Fibroblast of lung (primary cell): Measurements from ENCODE around the gene COMP. TPM values are rescaled to one million over a fixed set of nuclear protein-coding genes. Genes with fewer than 3 reads are reported as not detected.

ENCODE experiments used
- DNase-seq, 2 donors: peaks; one replicate each; pipeline versions ENCODE4 v3.0.0 to v3.0.0-alpha.2; 2010; ENCODE audit warnings: low read depth in 2 of 2
- H2AFZ ChIP-seq: 2 replicates; pipeline ENCODE4 v1.5.1; 2012; ENCODE audit warnings: low read length, control low read depth, inconsistent platforms
- H3K27ac ChIP-seq: 2 replicates; pipeline ENCODE4 v1.5.1; 2011; ENCODE audit warnings: low read length, control low read depth; ENCODE audit not compliant: insufficient read depth
- H3K27me3 ChIP-seq: 2 replicates; pipeline ENCODE4 v1.5.1; 2011; ENCODE audit warnings: mild to moderate bottlenecking, low read length; ENCODE audit not compliant: control insufficient read depth, insufficient read depth
- H3K36me3 ChIP-seq: 2 replicates; pipeline ENCODE4 v1.5.1; 2011; ENCODE audit warnings: low read length; ENCODE audit not compliant: control insufficient read depth, insufficient read depth
- H3K4me1 ChIP-seq: 2 replicates; pipeline ENCODE4 v1.5.1; 2011; ENCODE audit warnings: low read length; ENCODE audit not compliant: control insufficient read depth, insufficient read depth; ENCODE audit errors: extremely low read depth
- H3K4me2 ChIP-seq: 2 replicates; pipeline ENCODE4 v1.5.1; 2011; ENCODE audit warnings: low read length, control low read depth; ENCODE audit not compliant: insufficient read depth; ENCODE audit errors: extremely low read depth
- H3K4me3 ChIP-seq, 4 experiments: fragments of 200-600 bp in 1 of 4; sonication (generic) in 1 of 4; replicated peaks in 1 of 4; 2 replicates each; pipeline ENCODE4 v1.5.1; 2011 to 2016; ENCODE audit warnings: low read length in 4 of 4, low read depth in 3 of 4, mild to moderate bottlenecking in 3 of 4, control low read depth in 2 of 4, inconsistent platforms in 1 of 4, mixed read lengths in 1 of 4; ENCODE audit not compliant: insufficient read depth in 1 of 4; ENCODE audit errors: control extremely low read depth in 1 of 4
- H3K79me2 ChIP-seq: 2 replicates; pipeline ENCODE4 v1.5.1; 2012; ENCODE audit warnings: mild to moderate bottlenecking, low read length, inconsistent platforms; ENCODE audit not compliant: control insufficient read depth, insufficient read depth
- H3K9ac ChIP-seq: 2 replicates; pipeline ENCODE4 v1.5.1; 2011; ENCODE audit warnings: mild to moderate bottlenecking, low read length, control low read depth; ENCODE audit not compliant: insufficient read depth
- H3K9me3 ChIP-seq: 2 replicates; pipeline ENCODE4 v1.5.1; 2012; ENCODE audit warnings: low read depth, low read length; ENCODE audit not compliant: control insufficient read depth, insufficient read depth
- H4K20me1 ChIP-seq: 2 replicates; pipeline ENCODE4 v1.5.1; 2011; ENCODE audit warnings: low read length; ENCODE audit not compliant: control insufficient read depth, insufficient read depth; ENCODE audit errors: extremely low read depth
- EZH2 ChIP-seq: IDR thresholded peaks from 2 replicates; pipeline ENCODE4 v1.5.1; 2012; ENCODE audit warnings: low read length, control low read depth, mild to moderate bottlenecking; ENCODE audit errors: missing control alignments
- polyA minus RNA-seq: library from RNA; depleted of rRNA, polyadenylated mRNA; stranded (reverse); fragments of >200 nt; gene quantifications from 2 replicates; pipeline ENCODE4 v1.2.3, GENCODE V29; 2011; ENCODE audit warnings: low replicate concordance
- polyA plus RNA-seq, 2 donors: library from polyadenylated mRNA; depleted of rRNA in 1 of 2; stranded (reverse) in 1 of 2; unstranded in 1 of 2; fragments of >200 nt; gene quantifications; 2 replicates each; pipeline ENCODE4 v1.2.1, GENCODE V29; 2011 to 2012; ENCODE audit warnings: missing spikeins in 1 of 2
- total RNA-seq: library from RNA; depleted of rRNA; stranded (reverse); fragments of >200 nt; gene quantifications from 2 replicates; pipeline ENCODE4 v1.2.1, GENCODE V29; 2014
- TF ChIP-seq, protein P1 (sequence below), 2 donors: IDR thresholded peaks in 1 of 2; conservative IDR thresholded peaks in 1 of 2; 1 replicate in 1 of 2; 2 replicates in 1 of 2; pipeline ENCODE4 v1.5.1; 2011 to 2012; ENCODE audit warnings: low read length in 2 of 2, control low read depth in 1 of 2, inconsistent platforms in 1 of 2, low read depth in 1 of 2, mild to moderate bottlenecking in 1 of 2

COMP gene
- 0.17 and 0.26 TPM in 2 replicates for total RNA-seq
- 0.05 and 0.11 TPM in 2 replicates for polyA plus RNA-seq
- polyA plus RNA-seq (2012) = 0.08 and 0.16 TPM in 2 replicates
- polyA minus RNA-seq = not detected in 2 replicates

DNA sequence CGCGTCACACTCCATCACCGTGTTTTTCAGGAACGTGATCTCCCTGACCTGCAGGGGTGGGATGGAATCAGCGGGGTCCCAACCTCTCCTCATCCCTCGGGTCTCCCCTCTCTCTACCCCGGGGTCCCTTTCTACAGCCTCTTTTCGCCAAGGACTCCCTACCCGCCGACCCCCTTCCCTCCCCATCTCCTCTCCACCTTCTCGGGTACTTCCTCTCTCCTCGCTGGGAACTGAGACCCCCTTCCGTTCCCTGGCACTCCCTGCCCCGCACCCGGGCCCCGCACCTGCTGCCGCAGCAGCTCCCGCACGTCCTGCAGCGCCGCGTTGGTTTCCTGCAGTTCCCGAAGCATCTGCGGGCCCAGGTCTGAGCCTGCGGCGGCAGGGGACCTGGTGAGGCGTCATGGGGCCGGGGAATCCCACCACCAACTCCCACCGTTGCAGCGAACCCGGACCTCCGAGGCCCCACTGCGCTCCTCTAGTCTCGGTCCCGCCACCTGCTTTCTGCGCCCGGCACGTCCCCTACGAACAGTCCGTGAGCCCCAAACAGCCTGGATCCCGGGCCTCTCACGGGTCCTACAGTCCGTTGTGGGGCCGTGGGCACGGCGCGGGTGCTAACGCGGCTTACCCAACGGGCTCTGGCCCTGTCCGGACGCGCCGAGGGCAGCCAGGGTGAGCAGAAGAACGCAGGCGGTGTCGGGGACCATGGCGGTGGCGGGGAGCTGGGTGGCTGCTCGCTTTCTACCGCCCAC is at the start of gene COMP:
Gene COMP (minus strand): TSS at position 740 of the 749 bp plus-strand sequence. CDS start 36 bp downstream, at position 704.
- peak within 1 kb of the TSS; percentile 35 for H3K4me2 ChIP-seq
- no peaks in the 10 kb centered on the region for H3K36me3 ChIP-seq
- no peaks in the 10 kb centered on the region for H3K9me3 ChIP-seq
- H4K20me1 ChIP-seq = no peaks in the 10 kb centered on the region
- H3K9ac ChIP-seq = no peak within 1 kb of the TSS
- H2AFZ ChIP-seq = no peak within 1 kb of the TSS
- H3K4me1 ChIP-seq = no peaks in the 10 kb centered on the region
- no peaks in the 10 kb centered on the region for H3K79me2 ChIP-seq
- H3K4me3 ChIP-seq = peak within 1 kb of the TSS in 1 of 4 experiments; percentile 30
- no peak for DNase-seq
- TF ChIP-seq, protein P1, sequence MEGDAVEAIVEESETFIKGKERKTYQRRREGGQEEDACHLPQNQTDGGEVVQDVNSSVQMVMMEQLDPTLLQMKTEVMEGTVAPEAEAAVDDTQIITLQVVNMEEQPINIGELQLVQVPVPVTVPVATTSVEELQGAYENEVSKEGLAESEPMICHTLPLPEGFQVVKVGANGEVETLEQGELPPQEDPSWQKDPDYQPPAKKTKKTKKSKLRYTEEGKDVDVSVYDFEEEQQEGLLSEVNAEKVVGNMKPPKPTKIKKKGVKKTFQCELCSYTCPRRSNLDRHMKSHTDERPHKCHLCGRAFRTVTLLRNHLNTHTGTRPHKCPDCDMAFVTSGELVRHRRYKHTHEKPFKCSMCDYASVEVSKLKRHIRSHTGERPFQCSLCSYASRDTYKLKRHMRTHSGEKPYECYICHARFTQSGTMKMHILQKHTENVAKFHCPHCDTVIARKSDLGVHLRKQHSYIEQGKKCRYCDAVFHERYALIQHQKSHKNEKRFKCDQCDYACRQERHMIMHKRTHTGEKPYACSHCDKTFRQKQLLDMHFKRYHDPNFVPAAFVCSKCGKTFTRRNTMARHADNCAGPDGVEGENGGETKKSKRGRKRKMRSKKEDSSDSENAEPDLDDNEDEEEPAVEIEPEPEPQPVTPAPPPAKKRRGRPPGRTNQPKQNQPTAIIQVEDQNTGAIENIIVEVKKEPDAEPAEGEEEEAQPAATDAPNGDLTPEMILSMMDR (conservative IDR thresholded peaks at IDR 0.05 in 1 of 2, IDR thresholded peaks at IDR 0.05 in 1 of 2; ENCODE audit: low read depth in 1 of 2, low read length in 2 of 2) = no peak
- peak; percentile 98 for TF ChIP-seq EZH2
- H3K27ac ChIP-seq = no peak within 1 kb of the TSS
- H3K27me3 ChIP-seq = peaks cover 54% of the 10 kb centered on the region

DNA sequence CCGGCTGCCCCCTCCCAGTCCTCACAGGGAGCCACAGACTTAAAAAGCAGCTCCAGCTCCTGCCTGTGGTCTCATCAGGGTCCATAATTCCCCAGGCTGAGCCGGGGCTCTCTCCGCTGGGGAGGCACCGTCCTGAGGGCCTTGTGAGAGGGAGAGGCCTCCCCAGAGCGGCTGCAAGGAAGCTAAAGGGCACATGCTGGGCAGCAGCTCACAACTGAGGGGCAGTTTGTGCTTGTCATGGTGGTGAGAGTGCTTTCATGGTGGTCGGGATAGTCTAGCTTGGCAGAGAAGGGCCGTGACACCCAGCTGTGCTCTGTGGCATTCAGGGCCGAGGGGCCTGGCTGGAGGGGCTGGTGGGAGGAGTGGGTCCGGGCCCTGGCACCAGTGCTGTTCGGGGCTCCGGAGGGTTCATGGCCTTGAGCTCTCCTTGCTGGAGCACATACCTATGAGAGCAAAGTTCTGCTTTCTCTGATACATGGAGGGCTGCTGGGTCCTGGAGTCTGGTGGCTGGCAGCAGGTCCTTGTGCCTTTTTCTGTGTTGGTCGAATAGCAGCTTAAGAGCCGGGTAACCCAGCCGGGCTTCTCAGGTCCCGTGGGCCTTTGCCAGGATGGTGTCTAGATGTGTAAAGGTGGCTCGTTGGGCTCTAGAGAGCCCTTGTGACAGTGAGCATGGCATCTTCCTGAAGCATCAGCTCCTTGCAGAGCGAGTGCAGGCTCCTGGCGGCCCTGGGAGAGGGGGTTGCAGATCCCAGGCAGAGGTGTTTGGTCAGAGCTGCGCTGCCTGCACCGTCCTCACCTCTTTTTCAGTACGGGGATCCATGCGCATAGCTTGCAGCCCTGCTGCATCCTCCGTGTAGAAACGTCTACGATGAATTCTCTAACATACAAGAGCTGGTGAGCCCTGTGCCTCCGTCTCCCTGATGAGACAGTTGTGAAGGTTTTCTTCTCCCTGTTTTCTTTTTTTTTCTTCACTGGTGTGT is 49.5 kb upstream of the COMP start:
- Histone ChIP-seq H2AFZ (no peak overlapping the region), H3K4me3 (no peak overlapping the region), H3K9ac (no peak overlapping the region), H3K79me2 (peaks cover 95% of the 10 kb centered on the region), H3K4me2 (no peak overlapping the region), H4K20me1 (peaks cover 13% of the 10 kb centered on the region), H3K27me3 (no peaks in the 10 kb centered on the region), H3K9me3 (no peaks in the 10 kb centered on the region), H3K36me3 (peaks cover 6% of the 10 kb centered on the region), H3K27ac (no peak overlapping the region), H3K4me1 (peaks cover 12% of the 10 kb centered on the region)
- TF ChIP-seq, protein P1 (conservative IDR thresholded peaks at IDR 0.05 in 1 of 2, IDR thresholded peaks at IDR 0.05 in 1 of 2; ENCODE audit: low read depth in 1 of 2, low read length in 2 of 2) = no peak
- no peak for TF ChIP-seq EZH2
- no peak for DNase-seq
